SK-N-SH treated with all-trans-retinoic acid at 6 μM for 48 hours (cell line): ENCODE measurements around the gene IQSEC3.

Experiments used
- ATAC-seq: fragments of 200-7000 bp; cut with Tn5 transposase; 3 replicates; pipeline ENCODE4 v1.9.1; 2020; ENCODE audit warnings: mild to moderate bottlenecking, moderate library complexity
- ARNTL ChIP-seq: fragments of 450-650 bp; formaldehyde crosslinking; IDR thresholded peaks from 2 replicates; pipeline ENCODE4 v1.5.0; 2020; ENCODE audit warnings: low read depth, mild to moderate bottlenecking, moderate library complexity, borderline replicate concordance
- BACH2 ChIP-seq: fragments of 250-450 bp; sonication (Bioruptor Pico); IDR thresholded peaks from 2 replicates; pipeline ENCODE4 v1.9.0; 2021; ENCODE audit warnings: mild to moderate bottlenecking, borderline replicate concordance
- CREB5 ChIP-seq: fragments of 250-450 bp; sonication (Bioruptor Pico); IDR thresholded peaks from 2 replicates; pipeline ENCODE4 v1.5.1; 2020; ENCODE audit warnings: low read depth, mild to moderate bottlenecking, moderate library complexity
- CSDC2 ChIP-seq: fragments of 250-450 bp; sonication (Bioruptor Pico); IDR thresholded peaks from 2 replicates; pipeline ENCODE4 v1.5.0; 2020; ENCODE audit warnings: mild to moderate bottlenecking, moderate library complexity
- CSRNP3 ChIP-seq: fragments of 250-450 bp; sonication (Bioruptor Pico); IDR thresholded peaks from 2 replicates; pipeline ENCODE4 v1.5.1; 2021; ENCODE audit warnings: mild to moderate bottlenecking, moderate library complexity
- ESRRG ChIP-seq: fragments of 250-450 bp; sonication (Bioruptor Pico); IDR thresholded peaks from 2 replicates; pipeline ENCODE4 v1.6.1; 2021; ENCODE audit warnings: mild to moderate bottlenecking
- GLIS3 ChIP-seq: fragments of 250-450 bp; sonication (Bioruptor Pico); IDR thresholded peaks from 2 replicates; pipeline ENCODE4 v1.5.0; 2020; ENCODE audit warnings: mild to moderate bottlenecking, moderate library complexity
- ISL1 ChIP-seq: fragments of 250-450 bp; sonication (Bioruptor Pico); IDR thresholded peaks from 2 replicates; pipeline ENCODE4 v2.1.2; 2022; ENCODE audit warnings: mild to moderate bottlenecking, moderate library complexity
- OSR1 ChIP-seq: fragments of 250-450 bp; sonication (Bioruptor Pico); IDR thresholded peaks from 2 replicates; pipeline ENCODE4 v1.8.0; 2022; ENCODE audit warnings: moderate library complexity, mild to moderate bottlenecking, inconsistent platforms
- PATZ1 ChIP-seq: fragments of 250-450 bp; sonication (Bioruptor Pico); IDR thresholded peaks from 2 replicates; pipeline ENCODE4 v1.8.0; 2020; ENCODE audit warnings: mild to moderate bottlenecking, moderate library complexity, borderline replicate concordance
- POU6F1 ChIP-seq: fragments of 250-450 bp; sonication (Bioruptor Pico); IDR thresholded peaks from 2 replicates; pipeline ENCODE4 v1.8.0; 2021; ENCODE audit warnings: low read depth, mild to moderate bottlenecking, moderate library complexity, borderline replicate concordance
- PPARA ChIP-seq: fragments of 250-450 bp; sonication (Bioruptor Pico); IDR thresholded peaks from 2 replicates; pipeline ENCODE4 v1.5.0; 2020; ENCODE audit warnings: mild to moderate bottlenecking, borderline replicate concordance
- RARB ChIP-seq: fragments of 250-450 bp; sonication (Bioruptor Pico); IDR thresholded peaks from 2 replicates; pipeline ENCODE4 v1.8.0; 2021; ENCODE audit warnings: mild to moderate bottlenecking, moderate library complexity
- TCF4 ChIP-seq: fragments of 250-450 bp; sonication (Bioruptor Pico); IDR thresholded peaks from 2 replicates; pipeline ENCODE4 v1.8.0; 2021; ENCODE audit warnings: mild to moderate bottlenecking, moderate library complexity, borderline replicate concordance
- TOX ChIP-seq: fragments of 250-450 bp; sonication (Bioruptor Pico); IDR thresholded peaks from 2 replicates; pipeline ENCODE4 v1.8.0; 2021; ENCODE audit warnings: mild to moderate bottlenecking, moderate library complexity, borderline replicate concordance
- TSHZ2 ChIP-seq: fragments of 250-450 bp; sonication (Bioruptor Pico); IDR thresholded peaks from 2 replicates; pipeline ENCODE4 v1.5.0; 2020; ENCODE audit warnings: mild to moderate bottlenecking, moderate library complexity
- ZC3H10 ChIP-seq: fragments of 250-450 bp; sonication (Bioruptor Pico); IDR thresholded peaks from 2 replicates; pipeline ENCODE4 v1.5.1; 2021; ENCODE audit warnings: mild to moderate bottlenecking, moderate library complexity
- ZFP3 ChIP-seq: fragments of 250-450 bp; sonication (Bioruptor Pico); IDR thresholded peaks from 2 replicates; pipeline ENCODE4 v1.5.0; 2020; ENCODE audit warnings: mild to moderate bottlenecking, moderate library complexity
- ZFP30 ChIP-seq: fragments of 450-650 bp; formaldehyde crosslinking; IDR thresholded peaks from 2 replicates; pipeline ENCODE4 v1.5.0; 2022; ENCODE audit warnings: mild to moderate bottlenecking, moderate library complexity
- ZNF565 ChIP-seq: fragments of 450-650 bp; formaldehyde crosslinking; conservative IDR thresholded peaks from 2 replicates; pipeline ENCODE4 v1.5.0; 2020; ENCODE audit warnings: low read depth, mild to moderate bottlenecking, moderate library complexity
- ZNF70 ChIP-seq: fragments of 450-650 bp; formaldehyde crosslinking; IDR thresholded peaks from 2 replicates; pipeline ENCODE4 v1.5.0; 2020; ENCODE audit warnings: mild to moderate bottlenecking, moderate library complexity
- ZNF8 ChIP-seq: fragments of 450-650 bp; formaldehyde crosslinking; IDR thresholded peaks from 2 replicates; pipeline ENCODE4 v1.5.0; 2020; ENCODE audit warnings: mild to moderate bottlenecking, moderate library complexity

The IQSEC3 gene

GRCh38 chr12:202081-202731, 135.6 kb downstream of the IQSEC3 start:
- no peak for ATAC-seq
- no peak for TF ChIP-seq ZFP3 (CRISPR knock-in tag)
- no peak for TF ChIP-seq ZNF70 (CRISPR knock-in tag)
- TF ChIP-seq TCF4 (CRISPR knock-in tag): no peak
- TF ChIP-seq OSR1: no peak
- no peak for TF ChIP-seq RARB (CRISPR knock-in tag)
- no peak for TF ChIP-seq CSDC2 (CRISPR knock-in tag)
- no peak for TF ChIP-seq GLIS3
- no peak for TF ChIP-seq ISL1 (CRISPR knock-in tag)
- TF ChIP-seq ARNTL (CRISPR knock-in tag): no peak
- TF ChIP-seq TSHZ2 (CRISPR knock-in tag): no peak
- TF ChIP-seq TOX (CRISPR knock-in tag): no peak
- TF ChIP-seq PATZ1 (CRISPR knock-in tag): no peak
- no peak for TF ChIP-seq ZNF8 (CRISPR knock-in tag)
- no peak for TF ChIP-seq BACH2 (CRISPR knock-in tag)

GRCh38 chr12:203074-203461, 136.5 kb downstream of the IQSEC3 start:
- ATAC-seq: no peak
- no peak for TF ChIP-seq TSHZ2 (CRISPR knock-in tag)

GRCh38 chr12:203462-204260, 137.1 kb downstream of the IQSEC3 start:
- ATAC-seq: peak; percentile 74
- TF ChIP-seq ESRRG (CRISPR knock-in tag): no peak
- no peak for TF ChIP-seq PPARA (CRISPR knock-in tag)
- TF ChIP-seq POU6F1 (CRISPR knock-in tag): no peak
- TF ChIP-seq TCF4 (CRISPR knock-in tag): no peak
- TF ChIP-seq ISL1 (CRISPR knock-in tag): no peak
- no peak for TF ChIP-seq ZC3H10 (CRISPR knock-in tag)
- TF ChIP-seq CSRNP3: no peak
- no peak for TF ChIP-seq TOX (CRISPR knock-in tag)
- TF ChIP-seq PATZ1 (CRISPR knock-in tag): no peak
- no peak for TF ChIP-seq CREB5 (CRISPR knock-in tag)
- no peak for TF ChIP-seq ZNF8 (CRISPR knock-in tag)
- no peak for TF ChIP-seq ZNF565
- TF ChIP-seq ZFP30 (CRISPR knock-in tag): no peak
- no peak for TF ChIP-seq CSDC2 (CRISPR knock-in tag)
- TF ChIP-seq ZNF70 (CRISPR knock-in tag): no peak
- TF ChIP-seq ZFP3 (CRISPR knock-in tag): no peak
- no peak for TF ChIP-seq GLIS3
- TF ChIP-seq RARB (CRISPR knock-in tag): no peak
